D341Med (cell line): ENCODE measurements around the gene CHEK2.
"Not testable (repeated sequence)": the region's sequence is repeated elsewhere in the genome, so short reads cannot be mapped to it uniquely, and the experiment has no call there.

Source experiments
- DNase-seq: peaks from one replicate; pipeline ENCODE4 v3.0.0; 2012; ENCODE audit warnings: low spot score

CHEK2 gene

GRCh38 chr22:28741785-28742561 is at the start of gene CHEK2, which contains the start of gene HSCB:
TSS of gene CHEK2 (minus strand) at chr22:28741820. CDS start at chr22:28734721, 7,099 bp downstream.
TSS of gene HSCB (plus strand) at chr22:28742039. CDS start at chr22:28742096, 57 bp downstream.
- DNase-seq = peak; percentile 97

GRCh38 chr22:28791124-28791523 is 49.5 kb upstream of the CHEK2 start:
- no peak for DNase-seq

- no peak for DNase-seq
Measured at GRCh38 chr22:28788601-28789000, 47.0 kb upstream of the CHEK2 start.

- no peak for DNase-seq
Measured at GRCh38 chr22:28783786-28784671, 42.4 kb upstream of the CHEK2 start.

- DNase-seq = no peak
Measured at GRCh38 chr22:28780296-28780695, 38.7 kb upstream of the CHEK2 start.

GRCh38 chr22:28779833-28780232 is 38.2 kb upstream of the CHEK2 start:
- no peak for DNase-seq

GRCh38 chr22:28774378-28774777 is 32.8 kb upstream of the CHEK2 start:
- no peak for DNase-seq

GRCh38 chr22:28773461-28773867 is 31.8 kb upstream of the CHEK2 start:
- no peak for DNase-seq

GRCh38 chr22:28772633-28773460 is 31.2 kb upstream of the CHEK2 start, which contains the start of gene CCDC117:
TSS of gene CCDC117 (plus strand) at chr22:28772695. CDS start at chr22:28772850, 155 bp downstream.
- DNase-seq = peak; percentile 96

- DNase-seq = no peak
Measured at GRCh38 chr22:28771195-28771791, 29.7 kb upstream of the CHEK2 start.

- DNase-seq = no peak
Measured at GRCh38 chr22:28769394-28770085, 27.9 kb upstream of the CHEK2 start.

- DNase-seq = no peak
Measured at GRCh38 chr22:28768701-28769393, 27.2 kb upstream of the CHEK2 start.

- no peak for DNase-seq
Measured at GRCh38 chr22:28766628-28767027, 25.0 kb upstream of the CHEK2 start.

- DNase-seq = not testable (repeated sequence)
Measured at GRCh38 chr22:28762000-28762399, 20.4 kb upstream of the CHEK2 start.

GRCh38 chr22:28761449-28761755 is 19.8 kb upstream of the CHEK2 start:
- DNase-seq = no peak

GRCh38 chr22:28759861-28760560 is 18.4 kb upstream of the CHEK2 start:
- DNase-seq = no peak

GRCh38 chr22:28754512-28754911 is 12.9 kb upstream of the CHEK2 start:
- DNase-seq = not testable (repeated sequence)

GRCh38 chr22:28750471-28750881 is 8.9 kb upstream of the CHEK2 start:
- no peak for DNase-seq

GRCh38 chr22:28743852-28744251 is 2.2 kb upstream of the CHEK2 start:
- no peak for DNase-seq

- no peak for DNase-seq
Measured at GRCh38 chr22:28742562-28742962, 942 bp upstream of the CHEK2 start.
